GM12801 (cell line): ENCODE results near the gene VCX.
"Not testable (repeated sequence)": the region's sequence is repeated elsewhere in the genome, so short reads cannot be mapped to it uniquely, and the experiment has no call there.

ENCODE experiments used
- CTCF ChIP-seq: IDR thresholded peaks from one replicate; pipeline ENCODE4 v1.5.1; 2011; ENCODE audit warnings: control low read depth; ENCODE audit not compliant: insufficient read length; ENCODE audit errors: extremely low read depth

Gene VCX

GRCh38 chrX:7842871-7843270 lies at the start of gene VCX:
TSS of gene VCX (plus strand) at chrX:7843171. CDS start at chrX:7843204, 33 bp downstream.
- not testable (repeated sequence) for TF ChIP-seq CTCF

GRCh38 chrX:7798327-7798726 lies 44.6 kb upstream of the VCX start:
- TF ChIP-seq CTCF: no peak

- TF ChIP-seq CTCF: no peak
These were observed 41.3 kb upstream of the VCX start for GRCh38 chrX:7801711-7802110.

GRCh38 chrX:7815166-7815805 lies 27.7 kb upstream of the VCX start:
- TF ChIP-seq CTCF: no peak

- no peak for TF ChIP-seq CTCF
These were observed 14.4 kb upstream of the VCX start for GRCh38 chrX:7828594-7828993.

- TF ChIP-seq CTCF: no peak
These were observed 1.7 kb upstream of the VCX start for GRCh38 chrX:7841084-7841805.

- no peak for TF ChIP-seq CTCF
These were observed 9.2 kb downstream of the VCX start for GRCh38 chrX:7852166-7852565.
